ENCODE results near the gene FOXL2. TPM values are rescaled to one million over a fixed set of nuclear protein-coding genes. Genes with fewer than 3 reads are reported as not detected.
A peak's percentile ranks its signal among the peaks of the same experiment; 100 is the strongest.

Gene FOXL2
- not detected for total RNA-seq (ENCODE audit: unreplicated experiment)
- long read RNA-seq, result 0 reads

DNA sequence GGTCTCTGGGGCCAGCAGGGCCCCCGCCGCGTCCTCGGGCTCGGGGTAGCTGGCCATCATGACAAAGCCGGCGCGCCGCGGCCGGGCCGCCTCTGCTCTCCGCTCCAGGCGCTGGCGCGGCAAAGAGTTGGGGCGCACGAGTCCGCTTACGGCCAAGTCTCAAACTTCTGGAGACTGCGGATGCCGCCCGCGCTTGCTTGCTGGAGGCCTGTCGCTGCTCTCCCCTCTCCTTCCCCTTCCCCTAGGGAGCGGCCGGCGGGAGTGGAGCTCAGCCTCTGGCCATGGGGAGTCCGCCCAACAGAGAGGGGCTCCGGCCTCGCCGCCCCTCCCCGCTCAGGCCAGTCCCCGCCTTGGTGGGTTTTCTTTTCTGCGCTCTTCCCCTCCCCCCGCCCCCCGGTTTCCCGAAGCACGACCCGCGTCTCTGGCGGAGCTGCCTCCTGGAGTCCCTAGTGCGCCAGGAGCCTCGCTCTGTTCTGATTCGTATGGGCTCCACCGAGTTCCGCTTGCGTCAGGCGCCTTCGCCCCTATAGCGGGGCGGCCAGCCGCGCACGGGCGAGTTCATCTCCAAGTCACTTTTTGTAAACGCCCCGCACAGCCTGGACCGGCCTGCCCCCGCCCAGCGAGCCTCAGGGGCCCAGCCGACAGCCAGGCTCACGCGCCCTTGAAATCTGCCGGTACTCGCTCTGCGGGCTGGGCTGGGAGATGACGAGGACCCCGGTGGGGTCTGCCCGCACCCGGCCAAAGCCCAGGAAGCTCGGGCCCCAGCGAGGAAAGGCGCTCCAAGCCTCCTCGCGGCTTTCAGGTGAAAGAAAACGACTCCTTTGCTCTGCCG lies at the start of gene FOXL2, which contains the start of gene FOXL2NB:
Gene FOXL2, minus strand, starts transcription at position 475 of the 832 bp plus-strand sequence. Its CDS starts 415 bp downstream, at position 60.
Gene FOXL2NB, plus strand, starts transcription at position 555 of the 832 bp plus-strand sequence. Its CDS starts 148 bp downstream, at position 703.
- TF ChIP-seq, protein P1, sequence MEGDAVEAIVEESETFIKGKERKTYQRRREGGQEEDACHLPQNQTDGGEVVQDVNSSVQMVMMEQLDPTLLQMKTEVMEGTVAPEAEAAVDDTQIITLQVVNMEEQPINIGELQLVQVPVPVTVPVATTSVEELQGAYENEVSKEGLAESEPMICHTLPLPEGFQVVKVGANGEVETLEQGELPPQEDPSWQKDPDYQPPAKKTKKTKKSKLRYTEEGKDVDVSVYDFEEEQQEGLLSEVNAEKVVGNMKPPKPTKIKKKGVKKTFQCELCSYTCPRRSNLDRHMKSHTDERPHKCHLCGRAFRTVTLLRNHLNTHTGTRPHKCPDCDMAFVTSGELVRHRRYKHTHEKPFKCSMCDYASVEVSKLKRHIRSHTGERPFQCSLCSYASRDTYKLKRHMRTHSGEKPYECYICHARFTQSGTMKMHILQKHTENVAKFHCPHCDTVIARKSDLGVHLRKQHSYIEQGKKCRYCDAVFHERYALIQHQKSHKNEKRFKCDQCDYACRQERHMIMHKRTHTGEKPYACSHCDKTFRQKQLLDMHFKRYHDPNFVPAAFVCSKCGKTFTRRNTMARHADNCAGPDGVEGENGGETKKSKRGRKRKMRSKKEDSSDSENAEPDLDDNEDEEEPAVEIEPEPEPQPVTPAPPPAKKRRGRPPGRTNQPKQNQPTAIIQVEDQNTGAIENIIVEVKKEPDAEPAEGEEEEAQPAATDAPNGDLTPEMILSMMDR (IDR thresholded peaks at IDR 0.05; ENCODE audit: partially characterized antibody, unreplicated experiment), result peak; percentile 5
- Mint-ChIP-seq H3K9me3 (ENCODE audit: unreplicated experiment) (peaks cover 19% of the 10 kb centered on the region), H3K36me3 (ENCODE audit: unreplicated experiment) (peaks cover 3% of the 10 kb centered on the region), H3K27me3 (ENCODE audit: unreplicated experiment) (peaks cover 44% of the 10 kb centered on the region), H3K4me1 (ENCODE audit: low read depth, unreplicated experiment) (peaks cover 5% of the 10 kb centered on the region), H3K27ac (ENCODE audit: unreplicated experiment) (no peak within 1 kb of the TSS), H3K4me3 (ENCODE audit: unreplicated experiment) (peak within 1 kb of the TSS; percentile 69)
- DNase-seq, result peak; percentile 62

DNA sequence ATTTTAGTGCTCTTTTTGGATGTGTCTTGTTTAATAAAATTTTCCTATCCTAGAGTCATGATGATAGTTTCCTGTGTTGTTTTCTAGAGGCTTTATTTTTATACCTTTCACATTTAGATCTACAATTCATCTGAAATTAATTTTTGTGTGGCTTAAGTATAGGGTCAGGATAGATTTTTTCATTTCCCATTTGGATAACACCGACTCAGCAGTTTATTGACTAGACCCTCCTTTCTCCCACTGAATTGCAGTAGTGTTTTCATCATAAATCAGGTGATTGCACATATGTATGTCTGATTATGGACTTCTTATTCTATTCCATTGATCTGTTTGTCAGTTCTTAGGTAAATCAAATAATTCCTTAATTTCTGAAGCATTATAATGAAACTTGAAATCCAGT lies 48.8 kb upstream of the FOXL2 start:
- Mint-ChIP-seq H3K27ac (ENCODE audit: unreplicated experiment) (no peak overlapping the region), H3K4me3 (ENCODE audit: unreplicated experiment) (no peak overlapping the region), H3K9me3 (ENCODE audit: unreplicated experiment) (peaks cover 1% of the 10 kb centered on the region), H3K27me3 (ENCODE audit: unreplicated experiment) (peaks cover 2% of the 10 kb centered on the region), H3K36me3 (ENCODE audit: unreplicated experiment) (no peaks in the 10 kb centered on the region), H3K4me1 (ENCODE audit: low read depth, unreplicated experiment) (no peaks in the 10 kb centered on the region)
- TF ChIP-seq, protein P1 (IDR thresholded peaks at IDR 0.05; ENCODE audit: partially characterized antibody, unreplicated experiment), result no peak
- DNase-seq, result no peak

GRCh38 chr3:138987181-138987580 lies 40.2 kb upstream of the FOXL2 start:
- TF ChIP-seq, protein P1 (IDR thresholded peaks at IDR 0.05; ENCODE audit: partially characterized antibody, unreplicated experiment), result no peak
- Mint-ChIP-seq H3K4me3 (ENCODE audit: unreplicated experiment) (no peak overlapping the region), H3K36me3 (ENCODE audit: unreplicated experiment) (no peaks in the 10 kb centered on the region), H3K27ac (ENCODE audit: unreplicated experiment) (no peak overlapping the region), H3K27me3 (ENCODE audit: unreplicated experiment) (no peaks in the 10 kb centered on the region), H3K4me1 (ENCODE audit: low read depth, unreplicated experiment) (no peaks in the 10 kb centered on the region), H3K9me3 (ENCODE audit: unreplicated experiment) (peaks cover 3% of the 10 kb centered on the region)
- DNase-seq, result no peak

GRCh38 chr3:138985932-138986331 lies 39.0 kb upstream of the FOXL2 start:
- Mint-ChIP-seq H3K9me3 (ENCODE audit: unreplicated experiment) (peaks cover 3% of the 10 kb centered on the region), H3K4me1 (ENCODE audit: low read depth, unreplicated experiment) (no peaks in the 10 kb centered on the region), H3K36me3 (ENCODE audit: unreplicated experiment) (no peaks in the 10 kb centered on the region), H3K4me3 (ENCODE audit: unreplicated experiment) (no peak overlapping the region), H3K27me3 (ENCODE audit: unreplicated experiment) (no peaks in the 10 kb centered on the region), H3K27ac (ENCODE audit: unreplicated experiment) (no peak overlapping the region)
- no peak for DNase-seq
- TF ChIP-seq, protein P1 (IDR thresholded peaks at IDR 0.05; ENCODE audit: partially characterized antibody, unreplicated experiment), result no peak

GRCh38 chr3:138984816-138985215 lies 37.9 kb upstream of the FOXL2 start:
- no peaks in the 10 kb centered on the region for H3K36me3 Mint-ChIP-seq (ENCODE audit: unreplicated experiment)
- H3K27me3 Mint-ChIP-seq (ENCODE audit: unreplicated experiment), result peaks cover 2% of the 10 kb centered on the region
- DNase-seq, result no peak
- TF ChIP-seq, protein P1 (IDR thresholded peaks at IDR 0.05; ENCODE audit: partially characterized antibody, unreplicated experiment), result no peak
- no peak overlapping the region for H3K4me3 Mint-ChIP-seq (ENCODE audit: unreplicated experiment)
- no peaks in the 10 kb centered on the region for H3K4me1 Mint-ChIP-seq (ENCODE audit: low read depth, unreplicated experiment)
- H3K27ac Mint-ChIP-seq (ENCODE audit: unreplicated experiment), result no peak overlapping the region
- H3K9me3 Mint-ChIP-seq (ENCODE audit: unreplicated experiment), result peaks cover 3% of the 10 kb centered on the region

Data from glutamatergic neuron (in vitro differentiated cells).